H1 (cell line): ENCODE results near the gene ZBTB7A. TPM values are rescaled to one million over a fixed set of nuclear protein-coding genes. Genes with fewer than 3 reads are reported as not detected.

Experiments used
- CBX8 ChIP-seq: fragments of 300-800, 300-1000 bp; sonication (generic); IDR thresholded peaks from 2 replicates; pipeline ENCODE4 v1.7.1; 2016; ENCODE audit warnings: low read depth, low read length, borderline replicate concordance
- GTF2F1 ChIP-seq: IDR thresholded peaks from 2 replicates; pipeline ENCODE4 v1.6.1; 2012; ENCODE audit warnings: low read depth, low read length, improper control_type of control experiment, borderline replicate concordance
- HDAC6 ChIP-seq: IDR thresholded peaks from one replicate; pipeline ENCODE4 v1.7.1; 2012; ENCODE audit warnings: low read depth, mild to moderate bottlenecking, inconsistent platforms, low read length, moderate library complexity
- NANOG ChIP-seq: IDR thresholded peaks from 2 replicates; pipeline ENCODE4 v1.6.1; 2011; ENCODE audit warnings: low read length, low read depth, mild to moderate bottlenecking, inconsistent platforms; ENCODE audit not compliant: insufficient read depth, poor library complexity, severe bottlenecking
- SIX5 ChIP-seq: IDR thresholded peaks from 2 replicates; pipeline ENCODE4 v1.6.1; 2011; ENCODE audit warnings: mild to moderate bottlenecking, low read depth, low read length
- TBP ChIP-seq: IDR thresholded peaks from 2 replicates; pipeline ENCODE4 v1.6.1; 2011; ENCODE audit warnings: low read depth, low read length, improper control_type of control experiment
- polyA plus RNA-seq, 7 experiments: library from polyadenylated mRNA; depleted of rRNA in 3 of 7; stranded (reverse) in 5 of 7; unstranded in 2 of 7; fragments of >200 nt in 5 of 7; fragments of 200-250 nt in 2 of 7; gene quantifications; 1 replicate in 5 of 7; 2 replicates in 1 of 7; 4 replicates in 1 of 7; pipeline versions ENCODE4 v1.2.1 to v1.2.3, GENCODE V29; 2011 to 2013; ENCODE audit warnings: missing spikeins in 2 of 7, mixed read lengths in 2 of 7
- total RNA-seq: library from RNA; stranded (reverse); fragmentation: NEBNext Ultra II Directional; extraction: Animal tissue kit (Norgen Biotek cat#: 25700); gene quantifications from 2 replicates; pipeline ENCODE4 v1.2.1, GENCODE V29; 2021

Gene ZBTB7A
- total and polyA plus RNA-seq, 2 of the 8 experiments (the other 6 are each of a cell fraction or from before 2014, with no cell fraction given) = 5.6 to 17.8 TPM

DNA sequence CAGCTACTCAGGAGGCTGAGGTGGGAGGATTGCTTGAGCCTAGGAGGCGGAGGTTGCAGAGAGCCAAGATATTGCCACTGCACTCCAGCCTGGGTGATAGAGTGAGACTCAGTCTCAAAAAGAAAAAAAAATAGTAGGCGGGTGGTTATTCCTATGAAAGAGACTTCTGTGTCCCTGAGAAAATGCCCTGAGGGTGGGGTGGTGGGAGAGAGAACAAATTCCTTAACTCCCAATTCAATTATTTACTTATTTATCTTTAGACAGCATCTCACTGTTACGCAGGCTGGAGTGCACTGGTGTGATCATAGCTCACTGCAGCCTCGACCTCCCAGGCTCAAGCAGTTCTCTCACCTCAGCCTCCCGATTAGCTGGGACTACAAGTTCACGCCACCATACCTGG lies 71.1 kb downstream of the ZBTB7A start (continued):
- TF ChIP-seq NANOG (no peak), TBP (no peak), HDAC6 (no peak), CBX8 (no peak), SIX5 (no peak), GTF2F1 (no peak)

Other genes with a start within 250 kb of the ZBTB7A start
- 14.5 TPM in 2 replicates for gene ZFR2, start 197.9 kb downstream of the ZBTB7A start, total RNA-seq
- gene ZFR2, start 197.9 kb downstream of the ZBTB7A start, polyA plus RNA-seq (2011; rRNA removed) = 28.4 and 42.5 TPM in 2 replicates
- 31.6 and 33.8 TPM in 2 replicates for gene ATCAY, start 186.2 kb downstream of the ZBTB7A start, total RNA-seq
- 24.4 and 31.6 TPM in 2 replicates for gene ATCAY, start 186.2 kb downstream of the ZBTB7A start, polyA plus RNA-seq (2011; rRNA removed)
- gene NMRK2, start 133.8 kb downstream of the ZBTB7A start, total RNA-seq = 86.2 and 87.4 TPM in 2 replicates
- gene NMRK2, start 133.8 kb downstream of the ZBTB7A start, polyA plus RNA-seq (2011; rRNA removed) = 206 and 227 TPM in 2 replicates
- gene DAPK3, start 95.8 kb downstream of the ZBTB7A start, total RNA-seq = 78.1 and 80.8 TPM in 2 replicates
- gene DAPK3, start 95.8 kb downstream of the ZBTB7A start, polyA plus RNA-seq (2011; rRNA removed) = 53.2 and 76.8 TPM in 2 replicates
- 3,380 and 3,443 TPM in 2 replicates for gene EEF2, start 81.4 kb downstream of the ZBTB7A start, total RNA-seq
- 1,554 and 2,482 TPM in 2 replicates for gene EEF2, start 81.4 kb downstream of the ZBTB7A start, polyA plus RNA-seq (2011; rRNA removed)
- gene PIAS4, start 59.2 kb downstream of the ZBTB7A start, total RNA-seq = 41.4 and 51.4 TPM in 2 replicates
- gene PIAS4, start 59.2 kb downstream of the ZBTB7A start, polyA plus RNA-seq (2011; rRNA removed) = 30.2 and 50.9 TPM in 2 replicates
- gene MAP2K2, start 57.2 kb upstream of the ZBTB7A start, total RNA-seq = 161 and 162 TPM in 2 replicates
- 111 and 194 TPM in 2 replicates for gene MAP2K2, start 57.2 kb upstream of the ZBTB7A start, polyA plus RNA-seq (2011; rRNA removed)
- gene CREB3L3, start 86.7 kb upstream of the ZBTB7A start, total RNA-seq = not detected in 2 replicates
- gene CREB3L3, start 86.7 kb upstream of the ZBTB7A start, polyA plus RNA-seq (2011; rRNA removed) = 0.12 and 0.17 TPM in 2 replicates
- gene SIRT6, start 115.7 kb upstream of the ZBTB7A start, total RNA-seq = 23.9 and 25.2 TPM in 2 replicates
- gene SIRT6, start 115.7 kb upstream of the ZBTB7A start, polyA plus RNA-seq (2011; rRNA removed) = 27.0 and 39.3 TPM in 2 replicates
- gene ANKRD24, start 115.8 kb upstream of the ZBTB7A start, total RNA-seq = 14.1 and 14.5 TPM in 2 replicates
- gene ANKRD24, start 115.8 kb upstream of the ZBTB7A start, polyA plus RNA-seq (2011; rRNA removed) = 7.6 and 15.1 TPM in 2 replicates
- 0.99 and 1.1 TPM in 2 replicates for gene EBI3, start 162.6 kb upstream of the ZBTB7A start, total RNA-seq
- gene EBI3, start 162.6 kb upstream of the ZBTB7A start, polyA plus RNA-seq (2011; rRNA removed) = 5.2 and 8.4 TPM in 2 replicates
- gene YJU2, start 180.2 kb upstream of the ZBTB7A start, total RNA-seq = 26.8 and 28.6 TPM in 2 replicates
- 27.7 and 35.4 TPM in 2 replicates for gene YJU2, start 180.2 kb upstream of the ZBTB7A start, polyA plus RNA-seq (2011; rRNA removed)
- gene SHD, start 212.4 kb upstream of the ZBTB7A start, total RNA-seq = 5.8 and 7.3 TPM in 2 replicates
- 10.7 and 15.5 TPM in 2 replicates for gene SHD, start 212.4 kb upstream of the ZBTB7A start, polyA plus RNA-seq (2011; rRNA removed)
- gene TMIGD2, start 235.5 kb upstream of the ZBTB7A start, total RNA-seq = 0.38 and 0.41 TPM in 2 replicates
- gene TMIGD2, start 235.5 kb upstream of the ZBTB7A start, polyA plus RNA-seq (2011; rRNA removed) = 0.39 and 0.58 TPM in 2 replicates
- 54.8 and 58.8 TPM in 2 replicates for gene FSD1, start 237.7 kb upstream of the ZBTB7A start, total RNA-seq
- 181 and 194 TPM in 2 replicates for gene FSD1, start 237.7 kb upstream of the ZBTB7A start, polyA plus RNA-seq (2011; rRNA removed)